HG03520 (cell line): ENCODE data around the gene VIT.

Source experiments
- ATAC-seq: cut with Tn5 transposase; IDR thresholded peaks from one replicate; pipeline ENCODE4 v1.9.1; 2021; ENCODE audit warnings: mild to moderate bottlenecking, moderate library complexity; ENCODE audit not compliant: unreplicated experiment

The VIT gene

DNA sequence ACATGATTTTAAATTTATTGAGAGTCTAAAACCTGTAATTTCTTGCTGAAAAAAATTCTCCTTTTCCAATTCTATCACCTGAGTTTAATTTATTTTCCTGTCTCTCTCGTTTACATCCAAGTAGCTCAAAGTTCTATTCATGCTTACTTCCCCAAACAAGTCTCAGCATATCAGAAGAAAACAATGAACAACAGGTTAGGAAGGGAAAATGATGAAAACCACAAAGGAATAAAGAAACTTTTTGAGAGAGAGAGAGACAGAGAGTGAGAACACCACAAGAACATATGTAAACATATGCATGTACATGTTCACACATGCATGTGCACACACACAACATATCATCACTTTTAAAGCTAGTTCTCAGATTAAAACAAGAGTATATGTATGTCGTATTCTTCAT lies 157.7 kb downstream of the VIT start:
- no peak for ATAC-seq

DNA sequence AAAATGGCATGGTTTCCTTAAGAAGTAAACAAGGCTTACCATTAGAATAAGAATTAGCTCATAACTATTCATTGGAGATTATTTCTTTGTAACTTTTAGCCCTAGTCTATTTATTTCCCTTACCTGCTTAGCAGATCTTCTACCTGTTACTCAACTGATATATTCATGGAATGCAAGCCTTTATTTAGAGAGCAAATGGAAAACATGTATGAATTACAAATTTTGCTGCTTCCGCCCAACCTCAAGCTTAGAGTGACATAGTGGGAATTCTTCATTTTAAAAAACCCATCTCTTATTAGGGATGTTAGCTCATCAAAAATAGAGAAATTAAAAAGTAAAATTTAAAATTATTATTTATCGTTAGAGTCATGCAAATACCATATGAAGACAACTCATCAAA lies 158.9 kb downstream of the VIT start:
- no peak for ATAC-seq

DNA sequence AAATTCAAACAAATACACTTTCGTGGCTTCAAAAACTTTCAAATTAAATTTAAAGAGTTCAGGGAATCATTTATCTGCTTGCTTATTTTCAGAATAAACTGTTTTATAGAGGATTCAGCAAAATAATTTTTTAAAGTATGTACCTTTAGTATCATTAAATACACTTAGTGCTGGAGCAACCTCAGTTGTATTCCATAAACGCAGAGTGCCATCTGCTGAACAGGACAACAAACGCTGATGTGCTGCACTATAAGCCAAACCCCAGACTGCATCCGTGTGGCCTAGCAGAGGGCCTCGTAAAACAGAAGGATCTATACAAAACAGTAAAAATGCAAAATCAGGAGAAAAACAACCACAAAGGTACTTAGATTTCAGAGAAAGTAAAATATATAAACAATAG lies 161.2 kb downstream of the VIT start:
- ATAC-seq, result no peak

DNA sequence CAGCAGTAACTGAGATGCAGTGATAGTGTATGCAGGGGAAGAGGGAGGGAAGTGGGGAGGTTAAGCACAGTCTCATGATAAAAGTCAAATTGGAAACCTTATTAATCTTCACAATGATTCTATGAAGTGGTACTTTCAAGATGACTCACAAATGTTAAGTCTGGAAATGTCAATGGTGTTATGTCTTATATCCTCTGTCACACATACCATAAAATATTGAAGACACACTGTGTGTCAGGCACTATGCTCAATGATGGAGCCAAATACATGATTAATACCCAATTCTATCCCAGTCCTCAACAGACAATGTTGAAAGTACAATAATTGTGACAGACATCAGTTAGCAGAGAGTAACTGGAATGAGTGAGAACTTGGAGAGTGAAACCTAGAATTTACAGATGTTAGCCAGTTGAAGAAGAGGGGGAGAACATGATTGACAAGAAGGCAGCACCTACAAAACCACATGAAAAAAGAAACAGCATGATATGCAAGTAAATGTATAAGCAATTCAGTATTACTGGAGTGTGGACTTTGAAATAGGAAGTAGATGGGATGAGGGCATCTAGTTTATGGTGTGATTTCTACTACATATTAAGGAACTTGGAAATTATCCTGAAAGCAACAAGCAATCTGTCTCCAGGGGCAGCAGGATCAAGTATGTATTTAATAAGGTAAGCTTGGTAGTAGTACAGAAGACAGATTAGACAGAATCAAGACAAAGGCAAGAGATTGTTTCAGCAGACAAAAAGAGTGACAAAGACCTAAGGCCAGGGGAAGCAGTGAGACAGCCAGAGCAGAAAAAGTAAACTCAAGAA lies 162.3 kb downstream of the VIT start:
- no peak for ATAC-seq

DNA sequence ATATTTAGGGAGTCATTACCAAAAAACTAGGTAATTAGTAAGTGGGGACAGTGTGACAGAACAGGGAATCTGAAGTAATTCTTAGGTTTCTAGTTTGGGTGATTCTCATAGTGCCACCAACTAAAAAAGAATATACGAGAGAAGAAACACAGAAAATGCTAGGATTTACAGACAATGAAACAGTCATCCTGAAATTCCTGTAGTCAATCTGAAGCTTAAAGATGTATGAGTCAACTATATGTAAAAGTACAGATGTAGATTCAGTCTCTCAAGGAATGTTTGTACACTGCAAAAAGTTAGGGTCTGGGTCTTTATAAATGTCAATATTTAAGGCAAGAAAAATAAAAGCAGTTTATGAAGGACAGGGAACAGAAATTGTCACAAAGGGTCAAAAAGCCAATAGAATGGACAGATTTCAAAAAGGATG lies 162.9 kb downstream of the VIT start:
- ATAC-seq, result no peak

DNA sequence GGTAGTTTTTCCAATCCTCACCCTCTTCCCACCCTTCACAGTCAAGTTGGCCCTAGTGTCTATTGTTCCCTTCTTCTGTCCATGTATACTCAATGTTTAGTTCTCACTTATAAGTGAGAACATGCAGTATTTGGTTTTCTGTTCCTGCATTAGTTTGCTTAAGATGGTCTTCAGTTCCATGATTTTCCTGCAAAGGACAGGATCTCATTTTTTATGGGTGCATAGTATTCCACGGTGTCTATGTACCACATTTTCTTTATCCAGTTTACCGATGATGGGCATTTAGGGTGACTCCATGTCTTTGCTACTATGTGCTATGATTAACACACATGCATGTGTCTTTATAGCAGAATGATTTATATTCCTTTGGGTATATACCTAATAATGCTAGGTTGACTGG lies 165.4 kb downstream of the VIT start:
- ATAC-seq, result no peak
